Neural cell (in vitro differentiated cells): Measurements from ENCODE around the gene E2F4. TPM values are rescaled to one million over a fixed set of nuclear protein-coding genes. Genes with fewer than 3 reads are reported as not detected.

Experiments used
- H2AFZ ChIP-seq: fragments of 200-600, 300-800 bp; sonication (generic), shearing (Covaris generic); 2 replicates; pipeline ENCODE4 v1.6.0; 2014; ENCODE audit warnings: low read depth, mild to moderate bottlenecking, antibody characterized with exemption, low read length, moderate library complexity
- H3F3A ChIP-seq: fragments of 200-600 bp; shearing (Covaris generic); 2 replicates; pipeline ENCODE4 v1.6.1; 2016; ENCODE audit warnings: mild to moderate bottlenecking, moderate library complexity, mixed read lengths, antibody characterized with exemption, low read length; ENCODE audit not compliant: insufficient read depth, poor library complexity, severe bottlenecking
- H3K27ac ChIP-seq: fragments of 200-600, 300-800 bp; sonication (generic), shearing (Covaris generic); 2 replicates; pipeline ENCODE4 v1.5.1; 2014; ENCODE audit warnings: mild to moderate bottlenecking, low read length, moderate library complexity
- H3K27me3 ChIP-seq: fragments of 300-800, 200-600 bp; sonication (generic), shearing (Covaris generic); 2 replicates; pipeline ENCODE4 v1.6.0; 2014; ENCODE audit warnings: mild to moderate bottlenecking, low read depth, low read length, moderate library complexity; ENCODE audit not compliant: insufficient read depth
- H3K36me3 ChIP-seq: fragments of 300-800, 200-600 bp; sonication (generic), shearing (Covaris generic); 2 replicates; pipeline ENCODE4 v1.5.1; 2014; ENCODE audit warnings: mild to moderate bottlenecking, antibody characterized with exemption, low read length, moderate library complexity; ENCODE audit not compliant: insufficient read depth
- H3K4me2 ChIP-seq: fragments of 300-800, 200-600 bp; sonication (generic), shearing (Covaris generic); 2 replicates; pipeline ENCODE4 v1.6.0; 2014; ENCODE audit warnings: mild to moderate bottlenecking, low read length
- H3K4me3 ChIP-seq: fragments of 300-800, 200-600 bp; sonication (generic), shearing (Covaris generic); 2 replicates; pipeline ENCODE4 v1.5.1; 2014; ENCODE audit warnings: mild to moderate bottlenecking, low read length, moderate library complexity
- H3K79me2 ChIP-seq: fragments of 200-600 bp; shearing (Covaris generic); replicated peaks from 2 replicates; pipeline ENCODE4 v1.6.0; 2014; ENCODE audit warnings: mild to moderate bottlenecking, low read length, moderate library complexity; ENCODE audit not compliant: insufficient read depth
- H3K9ac ChIP-seq: fragments of 300-800, 200-600 bp; sonication (generic), shearing (Covaris generic); 2 replicates; pipeline ENCODE4 v1.6.1; 2016; ENCODE audit warnings: mild to moderate bottlenecking, low read length, mixed read lengths
- H3K9me2 ChIP-seq: fragments of 200-600 bp; shearing (Covaris generic); 2 replicates; pipeline ENCODE4 v1.6.1; 2016; ENCODE audit warnings: mild to moderate bottlenecking, low read length, mixed read lengths; ENCODE audit not compliant: insufficient read depth
- H3K9me3 ChIP-seq: fragments of 200-600, 300-800 bp; sonication (generic), shearing (Covaris generic); 2 replicates; pipeline ENCODE4 v1.6.1; 2016; ENCODE audit warnings: mild to moderate bottlenecking, mixed run types, low read length, moderate library complexity, mixed read lengths
- H4K20me1 ChIP-seq: fragments of 200-600 bp; shearing (Covaris generic); 2 replicates; pipeline ENCODE4 v1.6.1; 2016; ENCODE audit warnings: mild to moderate bottlenecking, mixed run types; ENCODE audit not compliant: insufficient read depth
- EP300 ChIP-seq: fragments of 450-650 bp; conservative IDR thresholded peaks from 2 replicates; pipeline ENCODE4 v1.6.1; 2014; ENCODE audit warnings: antibody characterized with exemption, mild to moderate bottlenecking, moderate library complexity; ENCODE audit not compliant: poor library complexity, severe bottlenecking
- EZH2 ChIP-seq: fragments of 200-600, 300-800 bp; shearing (Covaris generic), sonication (generic); IDR thresholded peaks from 2 replicates; pipeline ENCODE4 v1.6.1; 2014; ENCODE audit warnings: antibody characterized with exemption, low read length, borderline replicate concordance, mild to moderate bottlenecking; ENCODE audit not compliant: insufficient read depth, poor library complexity, severe bottlenecking
- MXI1 ChIP-seq: fragments of 450-650 bp; conservative IDR thresholded peaks from 2 replicates; pipeline ENCODE4 v1.6.1; 2014; ENCODE audit warnings: antibody characterized with exemption, mild to moderate bottlenecking; ENCODE audit not compliant: poor library complexity, severe bottlenecking
- POLR2AphosphoS5 ChIP-seq: IDR thresholded peaks from 2 replicates; pipeline ENCODE4 v1.6.1; 2012
- RAD21 ChIP-seq: fragments of 450-650 bp; conservative IDR thresholded peaks from 2 replicates; pipeline ENCODE4 v1.6.1; 2014; ENCODE audit warnings: antibody characterized with exemption, mild to moderate bottlenecking, moderate library complexity
- SMC3 ChIP-seq: fragments of 450-650 bp; conservative IDR thresholded peaks from 2 replicates; pipeline ENCODE4 v1.6.1; 2014; ENCODE audit warnings: antibody characterized with exemption, mild to moderate bottlenecking, moderate library complexity; ENCODE audit not compliant: poor library complexity
- TAF1 ChIP-seq: IDR thresholded peaks from 2 replicates; pipeline ENCODE4 v1.6.1; 2012; ENCODE audit warnings: low read depth
- polyA plus RNA-seq: library from polyadenylated mRNA; depleted of rRNA; stranded (reverse); fragments of >200 nt; gene quantifications from 2 replicates; pipeline ENCODE4 v1.2.3, GENCODE V29; 2014
- TF ChIP-seq, protein P1 (sequence below): IDR thresholded peaks from 2 replicates; pipeline ENCODE4 v1.6.1; 2012; ENCODE audit warnings: borderline replicate concordance
- TF ChIP-seq, protein P2 (sequence below): fragments of 450-650 bp; IDR thresholded peaks from 2 replicates; pipeline ENCODE4 v1.5.1; 2014; ENCODE audit warnings: antibody characterized with exemption, mild to moderate bottlenecking, moderate library complexity; ENCODE audit not compliant: poor library complexity, severe bottlenecking

Gene E2F4
- polyA plus RNA-seq, 1 donor from 2014 or later = 112 TPM

DNA sequence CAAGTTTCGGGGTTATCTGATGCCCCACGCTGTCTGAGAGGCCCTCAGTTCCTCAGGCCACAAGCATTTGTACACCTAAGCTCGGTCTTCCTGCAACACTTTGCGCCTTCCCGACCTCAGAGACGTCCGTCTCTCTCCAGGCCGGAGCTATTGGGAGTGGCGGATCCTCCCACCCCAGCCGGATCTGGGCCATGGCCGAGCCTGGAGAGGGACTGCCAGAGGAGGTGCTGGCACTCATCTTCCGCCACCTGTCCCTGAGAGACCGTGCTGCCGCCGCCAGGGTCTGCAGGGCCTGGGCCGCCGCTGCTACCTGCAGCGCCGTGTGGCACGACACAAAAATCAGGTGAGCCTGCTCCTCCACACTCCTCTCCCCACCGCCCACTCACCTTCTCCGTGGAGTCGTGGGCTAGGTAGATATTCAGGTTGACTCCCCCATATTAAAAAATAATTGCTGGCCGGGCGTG is 30.3 kb upstream of the E2F4 start:
- Histone ChIP-seq H3K9me2 (no peaks in the 10 kb centered on the region), H3F3A (no peaks in the 10 kb centered on the region), H2AFZ (no peak overlapping the region), H3K36me3 (no peaks in the 10 kb centered on the region), H3K9ac (no peak overlapping the region), H3K79me2 (no peaks in the 10 kb centered on the region), H3K27ac (no peak overlapping the region), H3K27me3 (peaks cover 100% of the 10 kb centered on the region), H3K9me3 (no peaks in the 10 kb centered on the region), H4K20me1 (no peaks in the 10 kb centered on the region), H3K4me3 (no peak overlapping the region), H3K4me2 (no peak overlapping the region)
- TF ChIP-seq SMC3 (no peak), POLR2AphosphoS5 (no peak), EZH2 (no peak), EP300 (no peak), MXI1 (no peak), TAF1 (no peak), RAD21 (no peak)
- TF ChIP-seq, protein P1, sequence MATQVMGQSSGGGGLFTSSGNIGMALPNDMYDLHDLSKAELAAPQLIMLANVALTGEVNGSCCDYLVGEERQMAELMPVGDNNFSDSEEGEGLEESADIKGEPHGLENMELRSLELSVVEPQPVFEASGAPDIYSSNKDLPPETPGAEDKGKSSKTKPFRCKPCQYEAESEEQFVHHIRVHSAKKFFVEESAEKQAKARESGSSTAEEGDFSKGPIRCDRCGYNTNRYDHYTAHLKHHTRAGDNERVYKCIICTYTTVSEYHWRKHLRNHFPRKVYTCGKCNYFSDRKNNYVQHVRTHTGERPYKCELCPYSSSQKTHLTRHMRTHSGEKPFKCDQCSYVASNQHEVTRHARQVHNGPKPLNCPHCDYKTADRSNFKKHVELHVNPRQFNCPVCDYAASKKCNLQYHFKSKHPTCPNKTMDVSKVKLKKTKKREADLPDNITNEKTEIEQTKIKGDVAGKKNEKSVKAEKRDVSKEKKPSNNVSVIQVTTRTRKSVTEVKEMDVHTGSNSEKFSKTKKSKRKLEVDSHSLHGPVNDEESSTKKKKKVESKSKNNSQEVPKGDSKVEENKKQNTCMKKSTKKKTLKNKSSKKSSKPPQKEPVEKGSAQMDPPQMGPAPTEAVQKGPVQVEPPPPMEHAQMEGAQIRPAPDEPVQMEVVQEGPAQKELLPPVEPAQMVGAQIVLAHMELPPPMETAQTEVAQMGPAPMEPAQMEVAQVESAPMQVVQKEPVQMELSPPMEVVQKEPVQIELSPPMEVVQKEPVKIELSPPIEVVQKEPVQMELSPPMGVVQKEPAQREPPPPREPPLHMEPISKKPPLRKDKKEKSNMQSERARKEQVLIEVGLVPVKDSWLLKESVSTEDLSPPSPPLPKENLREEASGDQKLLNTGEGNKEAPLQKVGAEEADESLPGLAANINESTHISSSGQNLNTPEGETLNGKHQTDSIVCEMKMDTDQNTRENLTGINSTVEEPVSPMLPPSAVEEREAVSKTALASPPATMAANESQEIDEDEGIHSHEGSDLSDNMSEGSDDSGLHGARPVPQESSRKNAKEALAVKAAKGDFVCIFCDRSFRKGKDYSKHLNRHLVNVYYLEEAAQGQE = no peak
- TF ChIP-seq, protein P2, sequence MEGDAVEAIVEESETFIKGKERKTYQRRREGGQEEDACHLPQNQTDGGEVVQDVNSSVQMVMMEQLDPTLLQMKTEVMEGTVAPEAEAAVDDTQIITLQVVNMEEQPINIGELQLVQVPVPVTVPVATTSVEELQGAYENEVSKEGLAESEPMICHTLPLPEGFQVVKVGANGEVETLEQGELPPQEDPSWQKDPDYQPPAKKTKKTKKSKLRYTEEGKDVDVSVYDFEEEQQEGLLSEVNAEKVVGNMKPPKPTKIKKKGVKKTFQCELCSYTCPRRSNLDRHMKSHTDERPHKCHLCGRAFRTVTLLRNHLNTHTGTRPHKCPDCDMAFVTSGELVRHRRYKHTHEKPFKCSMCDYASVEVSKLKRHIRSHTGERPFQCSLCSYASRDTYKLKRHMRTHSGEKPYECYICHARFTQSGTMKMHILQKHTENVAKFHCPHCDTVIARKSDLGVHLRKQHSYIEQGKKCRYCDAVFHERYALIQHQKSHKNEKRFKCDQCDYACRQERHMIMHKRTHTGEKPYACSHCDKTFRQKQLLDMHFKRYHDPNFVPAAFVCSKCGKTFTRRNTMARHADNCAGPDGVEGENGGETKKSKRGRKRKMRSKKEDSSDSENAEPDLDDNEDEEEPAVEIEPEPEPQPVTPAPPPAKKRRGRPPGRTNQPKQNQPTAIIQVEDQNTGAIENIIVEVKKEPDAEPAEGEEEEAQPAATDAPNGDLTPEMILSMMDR = no peak

DNA sequence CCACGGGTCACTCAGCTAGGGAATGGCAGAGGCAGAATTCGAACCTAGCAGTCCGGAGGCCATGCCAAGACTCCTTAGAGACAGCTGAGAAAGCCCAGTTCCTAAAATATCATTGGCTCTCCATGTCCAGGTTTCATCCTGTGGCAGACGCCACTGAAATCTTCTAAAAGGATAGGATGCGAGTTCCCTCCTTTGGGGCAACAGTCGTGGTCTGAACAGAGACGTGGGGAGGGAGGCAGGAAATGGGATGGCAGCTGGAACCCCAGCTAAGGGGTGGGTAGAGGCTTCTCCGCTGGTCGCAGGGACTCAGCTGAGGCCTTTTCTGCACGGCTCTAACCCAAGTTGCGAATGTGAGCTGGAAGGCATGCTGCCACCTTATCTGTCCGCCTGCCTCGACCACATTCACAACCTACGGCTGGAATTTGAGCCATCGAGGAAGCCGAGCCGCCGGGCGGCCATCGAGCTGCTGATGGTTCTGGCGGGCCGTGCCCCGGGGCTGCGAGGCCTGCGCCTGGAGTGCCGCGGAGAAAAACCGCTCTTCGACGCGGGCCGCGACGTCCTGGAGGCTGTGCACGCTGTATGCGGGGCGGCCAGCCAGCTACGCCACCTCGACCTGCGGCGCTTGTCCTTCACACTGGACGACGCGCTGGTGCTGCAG is 29.3 kb upstream of the E2F4 start:
- Histone ChIP-seq H3F3A (no peaks in the 10 kb centered on the region), H2AFZ (peak overlapping the region; percentile 69), H4K20me1 (no peaks in the 10 kb centered on the region), H3K27me3 (peaks cover 100% of the 10 kb centered on the region), H3K9me2 (no peaks in the 10 kb centered on the region), H3K36me3 (no peaks in the 10 kb centered on the region), H3K9me3 (no peaks in the 10 kb centered on the region), H3K27ac (peak overlapping the region; percentile 46), H3K4me2 (peak overlapping the region; percentile 48), H3K9ac (peak overlapping the region; percentile 81), H3K79me2 (no peaks in the 10 kb centered on the region), H3K4me3 (peak overlapping the region; percentile 88)
- no peak for TF ChIP-seq EZH2
- TF ChIP-seq, protein P2 = no peak
- TF ChIP-seq TAF1 = no peak
